ENCODE data around the gene ESRRA. TPM values are rescaled to one million over a fixed set of nuclear protein-coding genes. Genes with fewer than 3 reads are reported as not detected.
A peak's percentile ranks its signal among the peaks of the same experiment; 100 is the strongest.

The ESRRA gene
- total and polyA plus RNA-seq, 9 of the 15 experiments (the other 6 are each of a cell fraction or from before 2014, with no cell fraction given) = 0.27 to 89.7 (median 23.7) TPM

DNA sequence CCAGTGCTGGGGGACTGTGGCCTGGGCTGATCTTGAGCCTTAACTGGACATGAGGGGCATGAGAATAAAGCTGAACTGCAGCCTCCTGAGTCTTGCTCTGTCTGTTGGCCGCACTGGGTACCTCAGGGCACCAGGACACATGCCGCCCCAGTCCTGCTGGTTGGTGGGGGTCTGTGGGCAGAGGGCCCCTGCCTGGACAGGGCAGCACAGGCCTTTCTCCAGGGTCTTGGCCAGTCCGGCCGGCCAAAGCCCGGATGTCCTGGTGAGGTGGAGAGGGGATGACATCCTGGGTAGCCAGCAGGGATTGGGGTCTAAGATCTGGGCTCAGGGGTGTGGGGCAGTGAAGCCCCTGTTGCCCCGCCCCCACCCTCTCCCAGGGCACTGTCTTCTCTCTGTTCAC is 52.1 kb downstream of the ESRRA start:
- Histone ChIP-seq H4K20me1 (replicated peaks; ENCODE audit: control insufficient read depth, insufficient read depth, low read length) (no peaks in the 10 kb centered on the region), H3K4me2 (ENCODE audit: insufficient read depth, low read length) (peak overlapping the region; percentile 94), H3K9me1 (ENCODE audit: control insufficient read depth, insufficient read depth, low read length) (peaks cover 3% of the 10 kb centered on the region), H3K4me1 (replicated peaks in 1 of 2; ENCODE audit: control insufficient read depth in 2 of 2, insufficient read depth in 2 of 2, low read length in 2 of 2) (peaks cover 34 to 79% of the 10 kb centered on the region in 2 experiments), H3K79me2 (ENCODE audit: control insufficient read depth, insufficient read depth, low read length) (peaks cover 24% of the 10 kb centered on the region), H3K9ac (ENCODE audit: insufficient read depth in 1 of 2, low read depth in 2 of 2, low read length in 2 of 2) (peak overlapping the region; percentile 88 to 97), H2AFZ (ENCODE audit: low read depth, low read length) (peak overlapping the region; percentile 89; the same call in 1 of the 2 replicates), H3K36me3 (ENCODE audit: control insufficient read depth, insufficient read depth, low read length) (peaks cover 28% of the 10 kb centered on the region; the same call in 2 of the 3 replicates), H3K27me3 (ENCODE audit: control insufficient read depth in 2 of 2, insufficient read depth in 2 of 2, low read length in 2 of 2) (no peaks in the 10 kb centered on the region), H3K27ac (ENCODE audit: extremely low read depth, low read depth, low read length) (peak overlapping the region; percentile 56), H3K4me3 (no peak overlapping the region), H3K9me3 (replicated peaks; ENCODE audit: control insufficient read depth, insufficient read depth, low read depth, low read length) (no peaks in the 10 kb centered on the region)
- no peak for FAIRE-seq
- WGBS (ENCODE audit: insufficient coverage, low coverage, missing lambda C conversion rate) = 50% methylated on average over 5 of the region's 6 CpGs
- ChIA-PET POLR2A (interaction anchor here (1.3 to 1.6 kb wide), 3 partner anchors 10 to 40 kb away, joined by 5 to 12 read pairs (median 6); partner anchors contain the start of genes PRDX5 and TRMT112), CTCF (ENCODE audit: low intra/inter-chr PET ratio) (no interaction called here)
- in situ Hi-C loops (cut with MboI) = loop anchor here (5.0 kb wide), 1 partner anchor 300 kb away; no protein-coding TSS in a partner anchor
- BruUV-seq (replicated peaks) = no TSS peak
- intact Hi-C loops (cut with micrococcal nuclease) = loop anchor here (5.0 kb wide), 7 partner anchors 50 to 290 kb away; partner anchors contain the start of genes FERMT3 and STIP1
- ATAC-seq = no peak
- no peak for DNase-seq (ENCODE audit: extremely low read depth in 1 of 4, low spot score in 3 of 4)
- TF ChIP-seq JUND (IDR thresholded peaks at IDR 0.05; ENCODE audit: borderline replicate concordance, low read depth, low read length) (no peak), JUND (tag; IDR thresholded peaks at IDR 0.05; ENCODE audit: borderline replicate concordance, low read depth, low read length) (0 out of 3 replicates have a peak, but pooled peaks have one; percentile 4), POLR2AphosphoS5 (IDR thresholded peaks at IDR 0.05; ENCODE audit: control insufficient read depth, insufficient read depth, low read depth, low read length) (no peak), ATF7 (IDR thresholded peaks at IDR 0.05) (no peak), ZNF263 (CRISPR knock-in tag; IDR thresholded peaks at IDR 0.05; ENCODE audit: borderline replicate concordance) (0 out of 2 replicates have a peak, but pooled peaks have one; percentile 19), ZNF184 (CRISPR knock-in tag; IDR thresholded peaks at IDR 0.05) (no peak), TBL1XR1 (IDR thresholded peaks at IDR 0.05; ENCODE audit: low read length in 2 of 2) (no peak), HOMEZ (CRISPR knock-in tag; IDR thresholded peaks at IDR 0.05) (no peak), ZNF436 (CRISPR knock-in tag; IDR thresholded peaks at IDR 0.05) (no peak), SIN3B (IDR thresholded peaks at IDR 0.05; ENCODE audit: low read depth) (no peak), ZBTB5 (IDR thresholded peaks at IDR 0.05) (no peak), SRSF3 (IDR thresholded peaks at IDR 0.05; ENCODE audit: insufficient read depth, low read length) (no peak), ZNF75A (CRISPR knock-in tag; IDR thresholded peaks at IDR 0.05) (no peak), FOSL1 (tag; conservative IDR thresholded peaks at IDR 0.05) (0 out of 2 replicates have a peak, but pooled peaks have one; percentile 29)
- TF ChIP-seq, protein P1, sequence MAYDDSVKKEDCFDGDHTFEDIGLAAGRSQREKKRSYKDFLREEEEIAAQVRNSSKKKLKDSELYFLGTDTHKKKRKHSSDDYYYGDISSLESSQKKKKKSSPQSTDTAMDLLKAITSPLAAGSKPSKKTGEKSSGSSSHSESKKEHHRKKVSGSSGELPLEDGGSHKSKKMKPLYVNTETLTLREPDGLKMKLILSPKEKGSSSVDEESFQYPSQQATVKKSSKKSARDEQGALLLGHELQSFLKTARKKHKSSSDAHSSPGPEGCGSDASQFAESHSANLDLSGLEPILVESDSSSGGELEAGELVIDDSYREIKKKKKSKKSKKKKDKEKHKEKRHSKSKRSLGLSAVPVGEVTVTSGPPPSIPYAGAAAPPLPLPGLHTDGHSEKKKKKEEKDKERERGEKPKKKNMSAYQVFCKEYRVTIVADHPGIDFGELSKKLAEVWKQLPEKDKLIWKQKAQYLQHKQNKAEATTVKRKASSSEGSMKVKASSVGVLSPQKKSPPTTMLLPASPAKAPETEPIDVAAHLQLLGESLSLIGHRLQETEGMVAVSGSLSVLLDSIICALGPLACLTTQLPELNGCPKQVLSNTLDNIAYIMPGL (CRISPR knock-in tag; IDR thresholded peaks at IDR 0.05) = no peak
- TF ChIP-seq, protein P2, sequence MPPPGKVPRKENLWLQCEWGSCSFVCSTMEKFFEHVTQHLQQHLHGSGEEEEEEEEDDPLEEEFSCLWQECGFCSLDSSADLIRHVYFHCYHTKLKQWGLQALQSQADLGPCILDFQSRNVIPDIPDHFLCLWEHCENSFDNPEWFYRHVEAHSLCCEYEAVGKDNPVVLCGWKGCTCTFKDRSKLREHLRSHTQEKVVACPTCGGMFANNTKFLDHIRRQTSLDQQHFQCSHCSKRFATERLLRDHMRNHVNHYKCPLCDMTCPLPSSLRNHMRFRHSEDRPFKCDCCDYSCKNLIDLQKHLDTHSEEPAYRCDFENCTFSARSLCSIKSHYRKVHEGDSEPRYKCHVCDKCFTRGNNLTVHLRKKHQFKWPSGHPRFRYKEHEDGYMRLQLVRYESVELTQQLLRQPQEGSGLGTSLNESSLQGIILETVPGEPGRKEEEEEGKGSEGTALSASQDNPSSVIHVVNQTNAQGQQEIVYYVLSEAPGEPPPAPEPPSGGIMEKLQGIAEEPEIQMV (tag; conservative IDR thresholded peaks at IDR 0.05; ENCODE audit: low read depth) = no peak
